Hematopoietic multipotent progenitor cell treated with erythropoietin and hydrocortisone succinate and interleukin-3 and kit ligand, for 4 days (in vitro differentiated cells): ENCODE results near the gene RADIL.

ENCODE experiments used
- DNase-seq: peaks from one replicate; pipeline ENCODE4 v3.0.0-alpha.2; 2015

The RADIL gene

GRCh38 chr7:4882169-4883032 lies 1.1 kb downstream of the RADIL start:
- DNase-seq: peak; percentile 29

GRCh38 chr7:4880218-4880617 lies 3.3 kb downstream of the RADIL start:
- DNase-seq: no peak

GRCh38 chr7:4879396-4880081 lies 4.0 kb downstream of the RADIL start:
- no peak for DNase-seq

GRCh38 chr7:4878336-4879335 lies 4.9 kb downstream of the RADIL start:
- DNase-seq: no peak

GRCh38 chr7:4876586-4876985 lies 6.9 kb downstream of the RADIL start:
- no peak for DNase-seq

- DNase-seq: no peak
Measured at GRCh38 chr7:4875391-4875790, 8.1 kb downstream of the RADIL start.

- no peak for DNase-seq
Measured at GRCh38 chr7:4873071-4873944, 10.2 kb downstream of the RADIL start.

- DNase-seq: no peak
Measured at GRCh38 chr7:4871930-4872675, 11.4 kb downstream of the RADIL start.

GRCh38 chr7:4871056-4871680 lies 12.3 kb downstream of the RADIL start:
- no peak for DNase-seq

- DNase-seq: no peak
Measured at GRCh38 chr7:4868493-4868892, 15.0 kb downstream of the RADIL start.

GRCh38 chr7:4866528-4867496 lies 16.7 kb downstream of the RADIL start:
- no peak for DNase-seq

- DNase-seq: no peak
Measured at GRCh38 chr7:4862156-4862555, 21.4 kb downstream of the RADIL start.

GRCh38 chr7:4861673-4862072 lies 21.8 kb downstream of the RADIL start, which contains the start of gene PAPOLB:
PAPOLB (minus strand) TSS chr7:4862030; CDS start chr7:4861810, 220 bp downstream.
- peak; percentile 42 for DNase-seq

- DNase-seq: no peak
Measured at GRCh38 chr7:4861227-4861626, 22.3 kb downstream of the RADIL start.

- DNase-seq: no peak
Measured at GRCh38 chr7:4857189-4857588, 26.3 kb downstream of the RADIL start.

- DNase-seq: no peak
Measured at GRCh38 chr7:4856336-4857057, 27.0 kb downstream of the RADIL start.

GRCh38 chr7:4854916-4855315 lies 28.6 kb downstream of the RADIL start:
- DNase-seq: no peak
